Colonic mucosa (tissue), 4 donors: Measurements from ENCODE around the gene SP3. TPM values are rescaled to one million over a fixed set of nuclear protein-coding genes. Genes with fewer than 3 reads are reported as not detected.

ENCODE experiments used
- DNase-seq: peaks from one replicate; pipeline ENCODE4 v3.0.0-alpha.2; 2020
- H3K27ac ChIP-seq: fragments of 200-600 bp; one replicate; pipeline ENCODE4 v1.8.0; 2021
- H3K27me3 ChIP-seq: fragments of 200-600 bp; one replicate; pipeline ENCODE4 v1.8.0; 2021
- H3K36me3 ChIP-seq: fragments of 200-600 bp; one replicate; pipeline ENCODE4 v1.8.0; 2021
- H3K4me1 ChIP-seq: fragments of 200-600 bp; one replicate; pipeline ENCODE4 v1.8.0; 2021; ENCODE audit warnings: mild to moderate bottlenecking
- H3K4me3 ChIP-seq: fragments of 200-600 bp; one replicate; pipeline ENCODE4 v1.8.0; 2021
- H3K9ac ChIP-seq, 2 donors: one replicate each; pipeline ENCODE4 v1.7.0; 2013; ENCODE audit warnings: control low read depth in 2 of 2, low read depth in 2 of 2, low read length in 2 of 2
- H3K9me3 ChIP-seq: fragments of 200-600 bp; one replicate; pipeline ENCODE4 v1.8.0; 2021
- intact Hi-C: fragments of 100-400 bp; cut with DNase I; formaldehyde crosslinking; loops from one replicate; pipeline ENCODE4 v1.14.1; 2022
- total RNA-seq, 2 donors: library from RNA; stranded (reverse); fragmentation: NEBNext Ultra II Directional in 1 of 2; extraction: Animal tissue kit (Norgen Biotek cat#: 25700) in 1 of 2; gene quantifications; one replicate each; pipeline ENCODE4 v1.2.1, GENCODE V29; 2021
- TF ChIP-seq, protein P1 (sequence below): fragments of 200-600 bp; IDR thresholded peaks from one replicate; pipeline ENCODE4 v1.8.0; 2022; ENCODE audit warnings: antibody characterized with exemption, mild to moderate bottlenecking
- donor health status: healthy.
- donor health status: DM: no; HTN: no; CAD: no.
- donor health status: DM: no; HTN: no; CAD: no.

The SP3 gene
- total RNA-seq, 2 donors from 2014 or later, result 77.0 to 99.0 TPM

DNA sequence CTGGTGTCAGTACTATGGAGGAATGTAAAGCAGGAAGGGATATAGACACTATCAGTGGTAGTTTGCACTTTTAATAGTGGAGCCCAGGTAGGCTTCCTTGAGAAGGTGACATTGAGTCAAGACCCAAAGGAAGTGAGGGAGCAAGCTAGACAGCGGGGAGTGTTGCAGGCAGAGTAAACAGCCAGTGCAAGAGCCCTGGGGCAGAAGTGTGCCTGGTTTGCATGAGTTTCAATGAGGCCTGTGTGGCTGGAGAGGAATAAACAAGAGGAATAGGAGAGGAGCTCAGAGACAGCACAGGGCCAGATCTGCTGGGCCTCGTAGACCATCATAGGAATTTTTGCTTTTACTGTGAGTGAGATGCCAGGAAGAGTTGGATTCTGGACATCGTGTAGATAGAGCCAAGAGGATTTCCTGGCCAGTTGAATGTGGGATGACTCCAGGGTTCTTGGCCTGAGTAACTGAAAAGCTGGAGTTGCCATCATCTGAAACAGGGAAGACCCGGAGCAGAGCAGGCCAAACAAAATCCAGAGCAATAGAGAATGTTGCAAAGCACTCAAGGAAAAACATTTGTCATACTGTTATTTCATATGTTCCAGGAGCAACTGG is 102.5 kb downstream of the SP3 start:
- intact Hi-C loops, result no loop called here
- peak; percentile 22 for DNase-seq

DNA sequence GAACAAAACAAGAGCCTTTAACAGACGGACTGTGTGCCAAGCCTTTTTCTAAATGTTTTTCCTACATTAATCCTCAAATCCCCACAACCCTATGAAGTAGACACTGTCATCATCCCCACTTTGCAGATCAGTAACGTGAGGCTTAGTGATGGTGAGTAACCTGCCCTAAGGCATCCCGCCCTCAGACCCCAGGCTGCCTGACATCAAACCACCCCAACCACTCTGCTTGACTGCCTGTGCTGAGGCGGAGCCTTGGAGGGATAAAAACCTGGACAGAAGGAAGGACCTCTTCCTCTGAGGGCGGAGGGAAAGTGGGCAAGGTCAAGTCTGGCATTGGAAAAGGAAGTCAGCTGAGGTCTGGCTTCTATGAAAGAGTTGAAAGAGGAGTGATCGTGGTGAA is 104.6 kb downstream of the SP3 start:
- Histone ChIP-seq H3K27me3 (no peaks in the 10 kb centered on the region), H3K4me3 (no peak overlapping the region), H3K36me3 (no peaks in the 10 kb centered on the region), H3K9me3 (no peaks in the 10 kb centered on the region), H3K4me1 (no peaks in the 10 kb centered on the region), H3K27ac (no peak overlapping the region), H3K9ac (no peak overlapping the region)
- no peak for DNase-seq
- TF ChIP-seq, protein P1, sequence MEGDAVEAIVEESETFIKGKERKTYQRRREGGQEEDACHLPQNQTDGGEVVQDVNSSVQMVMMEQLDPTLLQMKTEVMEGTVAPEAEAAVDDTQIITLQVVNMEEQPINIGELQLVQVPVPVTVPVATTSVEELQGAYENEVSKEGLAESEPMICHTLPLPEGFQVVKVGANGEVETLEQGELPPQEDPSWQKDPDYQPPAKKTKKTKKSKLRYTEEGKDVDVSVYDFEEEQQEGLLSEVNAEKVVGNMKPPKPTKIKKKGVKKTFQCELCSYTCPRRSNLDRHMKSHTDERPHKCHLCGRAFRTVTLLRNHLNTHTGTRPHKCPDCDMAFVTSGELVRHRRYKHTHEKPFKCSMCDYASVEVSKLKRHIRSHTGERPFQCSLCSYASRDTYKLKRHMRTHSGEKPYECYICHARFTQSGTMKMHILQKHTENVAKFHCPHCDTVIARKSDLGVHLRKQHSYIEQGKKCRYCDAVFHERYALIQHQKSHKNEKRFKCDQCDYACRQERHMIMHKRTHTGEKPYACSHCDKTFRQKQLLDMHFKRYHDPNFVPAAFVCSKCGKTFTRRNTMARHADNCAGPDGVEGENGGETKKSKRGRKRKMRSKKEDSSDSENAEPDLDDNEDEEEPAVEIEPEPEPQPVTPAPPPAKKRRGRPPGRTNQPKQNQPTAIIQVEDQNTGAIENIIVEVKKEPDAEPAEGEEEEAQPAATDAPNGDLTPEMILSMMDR, result no peak
- intact Hi-C loops, result no loop called here

More for the DNA sequence above, 102.5 kb downstream of the SP3 start:
- H3K27ac ChIP-seq, result no peak overlapping the region
- H3K9ac ChIP-seq, result no peak overlapping the region
- no peak overlapping the region for H3K4me3 ChIP-seq
- H3K36me3 ChIP-seq, result no peaks in the 10 kb centered on the region
- H3K9me3 ChIP-seq, result no peaks in the 10 kb centered on the region
- TF ChIP-seq, protein P1, result no peak
- H3K4me1 ChIP-seq, result no peaks in the 10 kb centered on the region
- no peaks in the 10 kb centered on the region for H3K27me3 ChIP-seq

DNA sequence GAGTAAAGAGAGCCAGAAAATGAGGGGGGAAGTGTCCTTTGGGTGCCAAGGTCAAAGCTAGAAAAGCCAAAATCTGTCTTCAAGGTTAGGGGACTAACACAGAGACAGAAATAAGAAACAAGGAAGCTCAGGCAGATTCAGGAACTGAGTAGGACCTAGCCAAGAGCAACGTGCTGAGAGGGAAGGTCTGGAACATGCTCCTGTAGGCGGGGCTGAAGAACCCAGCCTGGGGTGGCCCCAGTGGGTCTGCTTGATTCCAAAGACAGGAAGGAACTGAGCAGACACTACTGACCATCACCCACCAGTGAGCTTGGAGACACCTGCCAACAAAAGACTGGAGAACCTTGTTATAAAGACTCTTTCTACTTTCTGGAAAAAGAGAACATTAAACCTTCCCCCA is 105.1 kb downstream of the SP3 start:
- Histone ChIP-seq H3K27me3 (no peaks in the 10 kb centered on the region), H3K4me1 (no peaks in the 10 kb centered on the region), H3K27ac (no peak overlapping the region), H3K9me3 (no peaks in the 10 kb centered on the region), H3K4me3 (no peak overlapping the region), H3K36me3 (no peaks in the 10 kb centered on the region), H3K9ac (no peak overlapping the region)
- no peak for DNase-seq
- TF ChIP-seq, protein P1, result no peak
- intact Hi-C loops, result no loop called here

DNA sequence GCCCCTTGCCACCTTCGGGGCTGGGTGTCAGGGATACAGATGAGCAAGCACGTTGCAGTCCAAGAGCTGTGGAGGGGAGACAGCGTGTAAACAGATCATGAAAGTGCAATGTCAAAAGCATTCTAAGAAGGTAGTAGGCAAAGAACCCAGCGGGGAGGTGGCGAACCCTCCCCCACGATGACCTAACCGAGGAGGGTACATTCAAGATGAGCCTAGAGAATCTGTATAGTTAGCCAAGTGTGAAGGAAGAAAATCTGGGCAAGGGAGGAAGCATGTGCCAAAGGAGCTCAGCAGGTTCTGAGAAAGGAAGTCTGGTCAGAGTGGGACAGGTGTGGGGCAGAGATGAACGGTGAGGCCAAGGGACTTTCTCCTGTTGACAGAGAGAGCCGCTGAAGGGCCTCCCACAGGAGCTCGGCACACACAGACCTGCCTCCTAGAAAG is 106.9 kb downstream of the SP3 start:
- Histone ChIP-seq H3K9me3 (no peaks in the 10 kb centered on the region), H3K27ac (no peak overlapping the region), H3K4me3 (no peak overlapping the region), H3K27me3 (no peaks in the 10 kb centered on the region), H3K4me1 (no peaks in the 10 kb centered on the region), H3K36me3 (no peaks in the 10 kb centered on the region), H3K9ac (no peak overlapping the region)
- no peak for DNase-seq
- intact Hi-C loops, result no loop called here
- TF ChIP-seq, protein P1, result no peak
